ENCODE data around the gene WNK3.

WNK3 gene

DNA sequence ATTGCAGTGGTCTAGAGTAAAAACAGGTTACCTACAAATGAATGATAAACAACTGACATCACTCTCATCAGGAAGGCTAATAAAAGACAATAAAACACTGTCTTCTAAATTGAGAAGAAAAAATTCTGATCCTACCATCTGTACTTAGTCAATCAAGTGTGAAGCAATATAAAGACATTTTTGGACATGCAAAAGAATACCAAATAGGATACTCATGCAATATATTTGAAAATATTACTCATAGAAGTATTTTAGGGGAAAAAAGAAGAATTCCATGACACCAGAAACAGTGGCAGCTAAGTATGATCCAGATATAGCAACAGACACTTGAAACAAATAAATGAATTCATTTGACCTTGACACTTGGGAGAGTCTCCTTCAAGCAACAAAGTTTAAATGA lies 111.0 kb downstream of the WNK3 start:
- DNase-seq (ENCODE audit: low read depth in 1 of 2, low spot score in 1 of 2), result no peak

DNA sequence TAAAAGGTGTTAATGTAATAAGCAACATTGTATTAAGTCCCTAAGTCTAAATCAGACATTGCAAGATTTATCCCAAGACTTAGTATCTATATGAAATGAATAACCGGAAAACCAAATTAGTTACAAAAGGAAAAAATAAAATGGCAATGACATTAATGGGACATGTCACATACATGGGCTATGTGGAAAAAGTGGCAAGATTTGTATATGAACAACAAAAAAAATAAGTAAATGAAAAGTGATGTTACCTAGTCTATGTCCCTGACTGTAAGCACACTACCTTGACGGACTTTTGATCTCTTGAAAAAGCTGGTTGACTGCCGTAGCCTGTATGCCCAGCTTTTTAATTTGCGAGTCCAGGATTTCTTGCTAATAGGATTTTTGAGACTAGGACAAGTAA lies 119.3 kb downstream of the WNK3 start:
- DNase-seq (ENCODE audit: low read depth in 1 of 2, low spot score in 1 of 2), result no peak

DNA sequence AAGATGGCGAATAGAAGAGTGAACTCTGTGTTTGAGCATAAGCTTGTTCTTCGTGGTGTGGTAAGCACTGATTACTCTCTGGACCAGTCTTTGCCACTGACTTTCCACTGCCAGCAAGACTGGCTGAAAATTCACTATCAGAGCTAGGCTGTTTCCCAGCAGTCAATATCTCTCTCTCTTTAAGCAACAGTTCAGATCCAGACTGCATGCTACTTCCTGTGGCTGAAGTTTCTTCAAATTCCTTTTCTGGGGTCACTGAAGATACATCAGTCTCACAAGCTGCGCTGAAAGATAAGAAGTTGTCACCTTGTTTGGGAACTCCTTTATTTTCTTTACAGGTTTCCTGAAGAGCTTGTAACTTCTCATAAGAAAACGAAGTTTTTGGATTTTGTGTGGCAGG lies 120.8 kb downstream of the WNK3 start:
- DNase-seq (ENCODE audit: low read depth in 1 of 2, low spot score in 1 of 2), result no peak

DNA sequence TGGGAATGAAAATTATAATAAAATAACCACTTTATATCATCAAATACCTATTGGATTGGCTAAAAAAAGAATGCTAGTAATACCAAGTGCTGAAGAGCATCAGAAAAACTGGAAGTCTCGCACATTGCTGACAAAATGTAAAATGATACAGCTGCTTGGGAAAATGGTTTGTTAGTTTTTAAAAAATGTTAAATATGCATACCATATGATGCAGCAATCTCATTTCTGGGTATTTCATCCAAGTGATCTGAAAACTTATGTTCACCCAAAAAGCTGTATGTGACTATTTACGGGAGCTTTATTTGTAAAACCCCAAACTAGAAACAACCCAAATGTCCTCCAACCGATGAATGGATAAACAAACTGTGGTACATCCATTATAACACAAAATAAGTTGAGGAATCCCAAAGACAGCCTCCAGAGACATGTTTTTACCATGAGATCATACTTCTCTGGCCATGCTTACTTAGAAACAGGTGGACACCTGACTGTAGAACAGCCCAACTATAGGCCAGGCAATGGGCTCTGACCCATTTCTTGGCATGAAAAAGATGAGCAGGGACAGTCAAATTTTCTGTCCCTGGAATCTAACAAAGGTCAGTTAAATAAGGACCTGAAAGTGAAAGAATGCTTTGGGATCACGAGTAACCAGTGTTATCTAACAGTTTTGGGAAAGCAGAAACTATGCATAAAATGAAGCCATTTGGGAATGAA lies 127.3 kb downstream of the WNK3 start:
- DNase-seq (ENCODE audit: low read depth in 1 of 2, low spot score in 1 of 2), result no peak

DNA sequence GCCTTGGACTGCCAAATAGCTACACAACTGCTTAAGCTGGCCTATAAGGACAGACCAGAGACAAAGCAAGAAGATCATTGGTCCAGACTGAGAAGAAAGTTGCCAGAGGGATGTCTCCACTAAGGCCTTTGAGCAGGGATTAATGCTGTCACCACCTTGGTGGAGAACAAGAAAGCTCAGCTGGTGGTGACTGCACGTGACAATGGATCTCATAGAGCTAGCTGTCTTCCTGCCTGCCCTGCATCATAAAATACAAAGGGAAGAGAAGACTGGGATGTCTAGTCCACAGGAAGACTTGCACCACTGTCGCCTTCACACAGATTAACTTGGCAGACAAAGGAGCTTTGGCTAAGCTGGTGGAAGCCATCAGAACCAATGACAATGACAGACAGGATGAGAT lies 134.3 kb downstream of the WNK3 start:
- DNase-seq (ENCODE audit: low read depth in 1 of 2, low spot score in 1 of 2), result no peak

DNA sequence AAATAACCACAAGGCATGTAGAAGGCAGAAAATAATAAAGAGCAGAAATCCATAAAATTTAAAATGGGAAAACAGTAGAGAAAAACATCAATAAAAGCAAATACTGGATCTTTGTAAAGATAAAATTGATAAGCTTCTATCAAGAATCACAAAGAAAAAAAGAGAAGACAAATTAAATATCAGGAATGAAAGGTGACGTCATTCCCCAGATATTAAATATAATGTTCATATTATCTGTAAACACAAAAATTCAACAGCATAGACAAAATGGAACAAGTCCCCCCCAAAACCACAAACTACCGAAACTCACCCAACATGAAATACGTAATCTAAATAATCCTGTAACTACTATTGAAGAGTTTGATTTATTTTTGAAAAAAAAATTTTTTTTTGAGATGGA lies 144.2 kb downstream of the WNK3 start:
- DNase-seq (ENCODE audit: low read depth in 1 of 2, low spot score in 1 of 2), result no peak

DNA sequence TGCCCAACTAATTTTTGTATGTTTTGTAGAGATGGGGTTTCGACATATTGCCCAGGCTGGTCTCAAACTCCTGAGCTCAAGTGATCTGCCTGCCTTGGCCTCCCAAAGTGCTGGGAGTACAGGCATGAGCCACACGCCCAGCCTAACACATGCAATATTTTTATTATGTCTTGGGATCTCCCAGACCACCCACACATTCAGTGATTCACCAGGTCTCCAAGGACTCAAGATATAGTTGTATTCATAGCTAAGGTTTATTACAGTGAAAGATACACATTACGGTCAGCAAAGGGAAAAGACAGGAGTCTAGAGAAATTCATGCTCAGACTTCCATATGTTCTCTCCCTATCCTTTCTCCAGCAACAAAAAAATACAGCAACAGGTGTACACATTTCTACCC lies 149.3 kb downstream of the WNK3 start:
- DNase-seq (ENCODE audit: low read depth in 1 of 2, low spot score in 1 of 2), result no peak

- DNase-seq (ENCODE audit: low read depth in 1 of 2, low spot score in 1 of 2), result no peak
Measured at GRCh38 chrX:54198262-54198661, 159.6 kb downstream of the WNK3 start.

- no peak for DNase-seq (ENCODE audit: low read depth in 1 of 2, low spot score in 1 of 2)
Measured at GRCh38 chrX:54194982-54195588, 162.8 kb downstream of the WNK3 start.

GRCh38 chrX:54193085-54193821 lies 164.6 kb downstream of the WNK3 start:
- no peak for DNase-seq (ENCODE audit: low read depth in 1 of 2, low spot score in 1 of 2)

GRCh38 chrX:54184474-54184873 lies 173.4 kb downstream of the WNK3 start:
- no peak for DNase-seq (ENCODE audit: low read depth in 1 of 2, low spot score in 1 of 2)

DNA sequence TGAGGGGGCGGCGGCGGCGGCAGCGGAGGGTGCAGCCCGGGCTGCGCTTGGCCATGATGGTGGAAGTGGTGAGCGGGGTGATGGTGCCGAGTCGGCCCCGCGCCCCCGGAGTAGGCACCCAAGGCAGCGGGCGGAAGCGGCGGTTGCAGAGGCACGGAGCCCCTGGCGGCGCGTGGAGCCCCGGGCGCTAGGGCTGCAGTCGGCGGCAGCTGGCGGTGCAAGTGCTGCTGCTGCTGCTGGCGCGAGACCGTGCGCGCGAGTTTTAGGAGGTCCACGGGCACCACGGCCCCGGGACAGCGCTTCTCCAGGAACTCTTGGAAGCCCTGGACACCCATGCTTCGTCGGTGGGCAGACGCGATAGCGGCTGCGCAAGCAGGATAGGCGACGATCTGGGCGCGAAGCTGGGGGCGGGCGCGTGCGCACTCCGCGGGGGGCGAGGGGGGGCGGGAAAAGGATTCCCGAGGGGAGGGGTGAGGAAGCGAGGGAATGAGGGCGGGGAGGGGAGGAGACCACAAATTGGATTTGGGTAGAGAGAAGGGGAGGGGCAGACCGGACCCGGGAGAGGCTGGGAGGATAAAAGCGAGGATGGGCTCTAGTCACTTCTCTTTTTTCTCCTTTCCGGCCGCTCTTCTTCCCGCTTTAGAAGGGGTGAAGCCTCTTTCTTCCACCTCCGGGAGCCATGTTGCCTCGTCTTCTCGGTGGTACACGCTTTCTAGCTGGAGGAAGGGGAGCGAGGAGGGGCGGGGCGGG lies 174.8 kb downstream of the WNK3 start, which contains the start of gene FAM120C:
TSS of gene FAM120C (minus strand) at position 391 of the 750 bp plus-strand sequence. CDS start at position 335, 56 bp downstream.
- DNase-seq (ENCODE audit: low read depth in 1 of 2, low spot score in 1 of 2), result peak; percentile 12 to 44

GRCh38 chrX:54182194-54182863 lies 175.5 kb downstream of the WNK3 start:
- DNase-seq (ENCODE audit: low read depth in 1 of 2, low spot score in 1 of 2), result peak; percentile 37 to 50

GRCh38 chrX:54181202-54181953 lies 176.5 kb downstream of the WNK3 start:
- no peak for DNase-seq (ENCODE audit: low read depth in 1 of 2, low spot score in 1 of 2)

DNA sequence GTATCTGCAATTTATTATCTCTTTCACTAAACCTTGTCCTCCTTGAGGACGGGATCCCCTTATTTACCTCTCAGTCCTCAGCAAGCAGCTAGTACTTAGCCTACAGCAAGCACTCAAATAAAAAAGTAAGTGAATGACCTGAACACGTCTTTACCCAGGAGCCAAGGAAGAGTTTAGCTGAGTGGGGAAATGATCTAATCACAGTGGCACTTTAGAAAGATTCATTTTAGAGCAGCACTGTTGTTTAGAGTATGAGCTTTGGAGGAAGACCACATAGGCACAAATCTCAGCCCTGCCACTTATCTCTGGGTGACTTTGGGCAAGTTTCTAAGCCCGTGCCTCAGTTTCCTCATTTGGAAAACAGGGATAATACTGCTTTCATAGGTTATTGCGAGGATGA lies 177.4 kb downstream of the WNK3 start:
- DNase-seq (ENCODE audit: low read depth in 1 of 2, low spot score in 1 of 2), result no peak

- DNase-seq (ENCODE audit: low read depth in 1 of 2, low spot score in 1 of 2), result no peak
Measured at GRCh38 chrX:54178100-54178940, 179.5 kb downstream of the WNK3 start.

DNA sequence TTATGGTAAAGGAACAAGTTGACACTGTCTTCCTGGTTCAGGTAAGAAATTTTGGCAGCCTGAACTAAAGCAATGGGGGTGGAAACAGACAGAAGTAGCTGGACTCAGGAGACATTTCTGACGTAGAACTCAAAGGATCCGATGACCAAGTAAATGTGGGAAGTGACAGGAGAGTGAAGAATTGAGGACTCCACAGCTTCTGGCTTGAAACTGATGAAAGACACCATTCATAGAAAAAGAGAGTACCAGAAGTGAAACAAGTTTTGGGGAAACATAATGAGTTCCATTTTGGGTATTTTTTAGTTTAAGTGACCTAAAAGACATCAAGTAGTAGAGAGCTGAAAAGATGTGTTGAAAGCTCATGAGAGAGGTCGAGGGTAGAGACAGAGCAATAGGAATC lies 180.5 kb downstream of the WNK3 start:
- no peak for DNase-seq (ENCODE audit: low read depth in 1 of 2, low spot score in 1 of 2)

DNA sequence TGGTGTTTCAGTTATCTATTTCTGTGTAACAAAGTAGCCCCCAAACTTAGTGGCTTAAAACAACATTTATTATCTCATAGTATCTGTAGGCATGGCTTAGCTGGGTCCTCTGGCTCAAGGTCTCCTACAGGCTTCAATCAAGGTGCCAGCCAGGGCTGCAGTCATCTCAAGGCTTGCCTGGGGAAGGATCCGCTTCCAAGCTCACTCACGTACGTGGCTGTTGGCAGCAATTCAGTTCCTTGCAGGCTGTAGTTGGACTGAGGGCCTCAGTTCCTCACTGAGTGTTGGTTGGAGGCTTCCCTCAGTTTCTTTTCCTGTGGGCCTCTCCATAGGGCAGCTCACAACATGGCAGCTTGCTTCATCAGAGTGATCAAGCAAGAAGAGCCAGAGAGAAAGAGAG lies 184.1 kb downstream of the WNK3 start:
- no peak for DNase-seq (ENCODE audit: low read depth in 1 of 2, low spot score in 1 of 2)

- no peak for DNase-seq (ENCODE audit: low read depth in 1 of 2, low spot score in 1 of 2)
Measured at GRCh38 chrX:54172455-54172854, 185.4 kb downstream of the WNK3 start.

Measured in activated T-helper 1 cell treated with anti-CD3 and anti-CD28 coated beads, Interleukin-2, amount 50 U/mL, for 16 hours (primary cell).